ENCODE data around the gene TIMM17B.

Gene TIMM17B

GRCh38 chrX:48896611-48897011 lies 957 bp downstream of the TIMM17B start:
- no peak for DNase-seq (ENCODE audit: extremely low read depth, low read depth)
- TF ChIP-seq CTCF (IDR thresholded peaks at IDR 0.05; ENCODE audit: low read depth, low read length, missing control alignments) = no peak
- H3K4me3 ChIP-seq (replicated peaks; ENCODE audit: low read depth, low read length) = peak overlapping the region; percentile 83

- DNase-seq (ENCODE audit: extremely low read depth, low read depth) = no peak
- no peak overlapping the region for H3K4me3 ChIP-seq (replicated peaks; ENCODE audit: low read depth, low read length)
- TF ChIP-seq CTCF (IDR thresholded peaks at IDR 0.05; ENCODE audit: low read depth, low read length, missing control alignments) = no peak
Measured at GRCh38 chrX:48894891-48895290, 2.7 kb downstream of the TIMM17B start.

DNA sequence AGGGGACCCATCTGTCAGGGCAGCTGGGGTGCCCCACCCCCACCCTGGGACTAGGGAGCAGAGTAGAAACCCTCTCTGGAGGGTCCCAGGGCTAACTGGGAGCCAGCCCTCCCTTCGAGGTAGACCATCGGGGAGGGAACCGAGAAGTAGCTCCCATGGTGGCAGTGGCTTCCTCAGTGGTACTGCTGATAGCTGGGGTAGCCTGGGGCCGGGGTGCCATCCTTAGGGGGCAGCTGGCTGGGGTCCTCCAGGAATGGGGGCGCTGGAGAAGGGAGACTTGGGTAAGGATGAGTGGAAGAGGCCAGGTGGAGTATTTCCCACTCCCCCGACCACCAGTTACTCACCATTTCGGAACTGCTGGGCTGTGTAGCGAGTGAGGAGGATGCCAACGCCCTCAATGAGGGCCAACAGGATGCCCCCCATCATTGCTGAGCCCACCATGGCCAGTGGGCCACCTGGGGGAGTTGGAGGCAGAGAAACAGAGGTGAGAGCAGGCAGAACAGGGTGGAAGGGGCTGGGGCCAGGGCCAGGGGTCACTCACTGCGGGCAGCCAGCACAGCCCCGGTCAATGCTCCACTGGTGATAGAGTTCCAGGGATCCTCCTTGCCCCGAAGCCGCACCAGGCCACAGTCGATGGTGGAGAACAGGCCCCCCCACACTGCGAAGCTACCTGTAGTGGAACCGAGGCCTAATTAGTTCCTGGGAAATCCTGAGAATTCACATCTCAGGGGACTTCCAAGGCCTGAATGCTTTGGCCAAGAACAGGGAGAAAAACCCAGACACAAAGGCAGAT lies 3.8 kb downstream of the TIMM17B start:
- DNase-seq (ENCODE audit: extremely low read depth, low read depth) = no peak
- H3K4me3 ChIP-seq (replicated peaks; ENCODE audit: low read depth, low read length) = no peak overlapping the region
- TF ChIP-seq CTCF (IDR thresholded peaks at IDR 0.05; ENCODE audit: low read depth, low read length, missing control alignments) = no peak

DNA sequence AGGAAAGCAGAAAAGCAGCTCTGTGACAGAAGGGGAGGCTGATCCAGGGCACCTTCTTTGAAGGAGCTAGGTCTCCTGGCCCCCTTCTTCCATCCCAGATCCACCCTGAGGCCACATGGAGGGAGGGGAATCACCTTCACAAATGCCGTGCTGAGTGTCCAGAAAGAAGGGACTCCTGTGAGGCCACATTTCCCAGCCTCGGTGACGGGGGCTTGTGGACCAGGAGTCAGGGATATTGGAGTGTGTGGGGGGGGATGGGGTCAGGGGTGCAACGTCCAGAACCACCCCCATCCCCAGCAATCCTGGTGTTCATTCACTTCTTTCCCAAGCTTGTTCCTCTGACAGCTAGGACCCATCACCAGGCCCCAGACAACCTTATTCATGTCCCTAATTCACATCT lies 4.7 kb downstream of the TIMM17B start:
- no peak for TF ChIP-seq CTCF (IDR thresholded peaks at IDR 0.05; ENCODE audit: low read depth, low read length, missing control alignments)
- no peak overlapping the region for H3K4me3 ChIP-seq (replicated peaks; ENCODE audit: low read depth, low read length)
- DNase-seq (ENCODE audit: extremely low read depth, low read depth) = no peak

GRCh38 chrX:48891402-48892288 lies 5.9 kb downstream of the TIMM17B start:
- peak; percentile 40 for TF ChIP-seq CTCF (IDR thresholded peaks at IDR 0.05; ENCODE audit: low read depth, low read length, missing control alignments)
- peak overlapping the region; percentile 37 for H3K4me3 ChIP-seq (replicated peaks; ENCODE audit: low read depth, low read length)
- DNase-seq (ENCODE audit: extremely low read depth, low read depth) = no peak

DNA sequence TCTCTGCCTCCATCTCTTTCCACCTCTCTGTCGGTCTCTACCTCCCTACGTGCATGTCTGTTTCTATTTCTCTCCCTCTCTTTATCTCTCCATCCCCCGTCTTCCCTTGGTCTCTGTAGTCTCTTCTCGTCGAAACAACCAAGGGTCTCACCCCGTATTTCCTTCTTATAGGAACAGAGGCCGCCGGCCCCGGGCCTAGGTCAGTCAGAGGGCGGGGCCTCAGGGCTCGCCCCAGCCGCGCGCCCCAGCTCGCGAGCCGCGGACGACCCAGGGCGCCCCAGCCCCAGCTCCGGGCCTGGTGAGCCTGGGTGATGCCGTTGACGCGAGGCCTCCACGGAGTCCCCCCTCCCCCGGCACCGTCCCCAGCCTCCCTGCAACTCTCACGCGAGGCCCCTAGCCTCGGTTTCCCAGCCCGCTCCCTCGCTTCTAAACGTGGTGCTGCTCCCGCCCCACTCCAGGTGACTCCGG lies 6.6 kb downstream of the TIMM17B start:
- no peak for DNase-seq (ENCODE audit: extremely low read depth, low read depth)
- H3K4me3 ChIP-seq (replicated peaks; ENCODE audit: low read depth, low read length) = peak overlapping the region; percentile 37

More for the DNA sequence above, 6.6 kb downstream of the TIMM17B start:
- no peak for TF ChIP-seq CTCF (IDR thresholded peaks at IDR 0.05; ENCODE audit: low read depth, low read length, missing control alignments)
